AG09319 (cell line): ENCODE data around the gene FAHD2A.

Experiments
- DNase-seq: peaks from one replicate; pipeline ENCODE4 v3.0.0-alpha.2; 2010; ENCODE audit warnings: low read depth; ENCODE audit errors: extremely low read depth
- CTCF ChIP-seq: IDR thresholded peaks from 2 replicates; pipeline ENCODE4 v1.5.1; 2011; ENCODE audit warnings: low read depth, mild to moderate bottlenecking, inconsistent platforms, low read length, moderate library complexity

Gene FAHD2A

GRCh38 chr2:95357717-95358280 lies 44.7 kb upstream of the FAHD2A start:
- no peak for TF ChIP-seq CTCF
- no peak for DNase-seq

GRCh38 chr2:95359031-95359430 lies 43.5 kb upstream of the FAHD2A start:
- no peak for DNase-seq
- no peak for TF ChIP-seq CTCF

- no peak for DNase-seq
Measured at GRCh38 chr2:95359501-95359930, 43.0 kb upstream of the FAHD2A start.

GRCh38 chr2:95361216-95361980 lies 41.1 kb upstream of the FAHD2A start:
- TF ChIP-seq CTCF, result no peak
- DNase-seq, result no peak

More at GRCh38 chr2:95359501-95359930, 43.0 kb upstream of the FAHD2A start:
- no peak for TF ChIP-seq CTCF

GRCh38 chr2:95362486-95362885 lies 40.0 kb upstream of the FAHD2A start:
- no peak for TF ChIP-seq CTCF

GRCh38 chr2:95366514-95366913 lies 36.0 kb upstream of the FAHD2A start:
- no peak for DNase-seq

More at GRCh38 chr2:95362486-95362885, 40.0 kb upstream of the FAHD2A start:
- no peak for DNase-seq

More at GRCh38 chr2:95366514-95366913, 36.0 kb upstream of the FAHD2A start:
- no peak for TF ChIP-seq CTCF
